Kidney epithelial cell (primary cell): ENCODE data around the gene RNF141. TPM values are rescaled to one million over a fixed set of nuclear protein-coding genes. Genes with fewer than 3 reads are reported as not detected.

Experiments used
- DNase-seq: peaks from one replicate; pipeline ENCODE4 v3.0.0-alpha.2; 2010; ENCODE audit warnings: low read depth
- H3K27me3 ChIP-seq: 2 replicates; pipeline ENCODE4 v1.6.0; 2011; ENCODE audit warnings: low read length; ENCODE audit not compliant: control insufficient read depth, insufficient read depth
- H3K36me3 ChIP-seq: 2 replicates; pipeline ENCODE4 v1.5.1; 2011; ENCODE audit warnings: low read length; ENCODE audit not compliant: control insufficient read depth, insufficient read depth
- H3K4me3 ChIP-seq: 2 replicates; pipeline ENCODE4 v1.5.1; 2011; ENCODE audit warnings: low read depth, mild to moderate bottlenecking, control low read depth, low read length
- total RNA-seq: library from RNA; depleted of rRNA; stranded (reverse); fragments of >200 nt; gene quantifications from 2 replicates; pipeline ENCODE4 v1.2.3, GENCODE V29; 2015
- TF ChIP-seq, protein P1 (sequence below): IDR thresholded peaks from 2 replicates; pipeline ENCODE4 v1.5.1; 2011; ENCODE audit warnings: mild to moderate bottlenecking, moderate library complexity, low read length, control low read depth, inconsistent platforms; ENCODE audit not compliant: insufficient read depth, poor library complexity, severe bottlenecking

The RNF141 gene
- total RNA-seq, 1 donor from 2014 or later, result 26.0 TPM

- no peaks in the 10 kb centered on the region for H3K36me3 ChIP-seq
- no peaks in the 10 kb centered on the region for H3K27me3 ChIP-seq
- DNase-seq, result no peak
- TF ChIP-seq, protein P1, sequence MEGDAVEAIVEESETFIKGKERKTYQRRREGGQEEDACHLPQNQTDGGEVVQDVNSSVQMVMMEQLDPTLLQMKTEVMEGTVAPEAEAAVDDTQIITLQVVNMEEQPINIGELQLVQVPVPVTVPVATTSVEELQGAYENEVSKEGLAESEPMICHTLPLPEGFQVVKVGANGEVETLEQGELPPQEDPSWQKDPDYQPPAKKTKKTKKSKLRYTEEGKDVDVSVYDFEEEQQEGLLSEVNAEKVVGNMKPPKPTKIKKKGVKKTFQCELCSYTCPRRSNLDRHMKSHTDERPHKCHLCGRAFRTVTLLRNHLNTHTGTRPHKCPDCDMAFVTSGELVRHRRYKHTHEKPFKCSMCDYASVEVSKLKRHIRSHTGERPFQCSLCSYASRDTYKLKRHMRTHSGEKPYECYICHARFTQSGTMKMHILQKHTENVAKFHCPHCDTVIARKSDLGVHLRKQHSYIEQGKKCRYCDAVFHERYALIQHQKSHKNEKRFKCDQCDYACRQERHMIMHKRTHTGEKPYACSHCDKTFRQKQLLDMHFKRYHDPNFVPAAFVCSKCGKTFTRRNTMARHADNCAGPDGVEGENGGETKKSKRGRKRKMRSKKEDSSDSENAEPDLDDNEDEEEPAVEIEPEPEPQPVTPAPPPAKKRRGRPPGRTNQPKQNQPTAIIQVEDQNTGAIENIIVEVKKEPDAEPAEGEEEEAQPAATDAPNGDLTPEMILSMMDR, result no peak
- H3K4me3 ChIP-seq, result no peak overlapping the region
These were observed 17.3 kb upstream of the RNF141 start for GRCh38 chr11:10558288-10558687.

DNA sequence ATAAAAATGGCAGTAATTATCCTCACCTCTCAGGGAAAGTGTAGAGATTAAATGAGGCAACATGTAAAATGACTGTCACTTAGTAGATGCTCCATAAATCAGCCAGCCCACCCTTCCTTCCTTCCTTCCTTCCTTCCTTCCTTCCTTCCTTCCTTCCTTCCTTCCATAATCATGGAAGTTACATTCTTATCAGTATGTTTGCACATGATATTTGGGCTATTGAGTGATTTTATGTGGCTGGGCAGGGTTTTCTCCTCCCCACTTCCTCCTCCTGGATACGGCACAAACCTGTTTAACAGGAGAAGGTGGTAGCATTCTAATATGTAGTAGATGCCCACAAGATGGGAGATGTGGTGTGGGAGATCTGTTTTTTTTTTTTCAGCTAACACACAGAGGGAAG is 15.6 kb upstream of the RNF141 start:
- no peak overlapping the region for H3K4me3 ChIP-seq
- H3K36me3 ChIP-seq, result no peaks in the 10 kb centered on the region
- TF ChIP-seq, protein P1, result no peak
- DNase-seq, result no peak
- no peaks in the 10 kb centered on the region for H3K27me3 ChIP-seq

GRCh38 chr11:10551845-10552352 is 10.9 kb upstream of the RNF141 start:
- Histone ChIP-seq H3K36me3 (no peaks in the 10 kb centered on the region), H3K27me3 (no peaks in the 10 kb centered on the region), H3K4me3 (no peak overlapping the region)
- TF ChIP-seq, protein P1, result no peak
- no peak for DNase-seq

- TF ChIP-seq, protein P1, result no peak
- no peak overlapping the region for H3K4me3 ChIP-seq
- no peaks in the 10 kb centered on the region for H3K27me3 ChIP-seq
- no peaks in the 10 kb centered on the region for H3K36me3 ChIP-seq
- no peak for DNase-seq
These were observed 10.3 kb upstream of the RNF141 start for GRCh38 chr11:10551290-10551592.

DNA sequence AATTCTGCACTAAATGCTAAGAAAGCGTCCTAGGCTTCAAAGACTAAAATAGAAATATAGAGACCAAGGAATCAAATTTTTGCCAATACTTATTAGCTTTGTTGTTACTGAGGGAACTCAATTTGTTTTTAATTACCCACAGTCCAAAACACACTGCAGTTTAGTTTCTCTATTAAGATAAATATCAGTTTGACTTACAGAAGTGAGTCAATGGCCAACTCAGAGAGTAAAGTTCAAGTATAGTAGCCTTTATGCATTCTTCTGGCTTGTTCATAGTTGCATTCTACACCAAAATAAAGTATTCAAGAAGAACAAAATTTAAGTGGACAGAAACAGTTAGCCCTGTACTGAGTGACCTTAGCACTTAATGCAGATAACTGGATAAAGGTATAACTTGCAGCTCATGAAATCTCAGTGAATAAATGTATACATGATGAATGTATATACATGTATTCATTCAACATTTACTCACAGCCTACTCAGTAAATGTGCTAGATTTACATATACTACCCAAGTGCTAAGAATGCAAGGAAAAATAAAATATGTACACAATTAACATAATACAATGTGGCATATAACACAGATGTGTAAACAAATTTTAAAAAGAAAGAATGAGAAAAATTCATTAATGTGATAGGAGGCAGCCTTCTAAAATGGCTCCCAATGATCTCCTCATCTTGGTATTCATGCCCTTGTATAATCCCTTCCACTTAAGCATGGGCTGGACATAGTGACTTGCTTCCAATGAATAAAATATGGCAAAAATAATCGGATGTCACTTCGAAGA is 9.7 kb upstream of the RNF141 start:
- Histone ChIP-seq H3K27me3 (no peaks in the 10 kb centered on the region), H3K4me3 (no peak overlapping the region), H3K36me3 (no peaks in the 10 kb centered on the region)
- TF ChIP-seq, protein P1, result no peak
- no peak for DNase-seq
